Colonic mucosa (tissue), 4 donors: Measurements from ENCODE around the gene TMPRSS15. TPM values are rescaled to one million over a fixed set of nuclear protein-coding genes. Genes with fewer than 3 reads are reported as not detected.

Source experiments
- DNase-seq: peaks from one replicate; pipeline ENCODE4 v3.0.0-alpha.2; 2020
- H3K27ac ChIP-seq: fragments of 200-600 bp; one replicate; pipeline ENCODE4 v1.8.0; 2021
- H3K27me3 ChIP-seq: fragments of 200-600 bp; one replicate; pipeline ENCODE4 v1.8.0; 2021
- H3K36me3 ChIP-seq: fragments of 200-600 bp; one replicate; pipeline ENCODE4 v1.8.0; 2021
- H3K4me1 ChIP-seq: fragments of 200-600 bp; one replicate; pipeline ENCODE4 v1.8.0; 2021; ENCODE audit warnings: mild to moderate bottlenecking
- H3K4me3 ChIP-seq: fragments of 200-600 bp; one replicate; pipeline ENCODE4 v1.8.0; 2021
- H3K9ac ChIP-seq, 2 donors: one replicate each; pipeline ENCODE4 v1.7.0; 2013; ENCODE audit warnings: control low read depth in 2 of 2, low read depth in 2 of 2, low read length in 2 of 2
- H3K9me3 ChIP-seq: fragments of 200-600 bp; one replicate; pipeline ENCODE4 v1.8.0; 2021
- CTCF ChIP-seq: fragments of 200-600 bp; IDR thresholded peaks from one replicate; pipeline ENCODE4 v1.8.0; 2022; ENCODE audit warnings: antibody characterized with exemption, mild to moderate bottlenecking
- intact Hi-C: fragments of 100-400 bp; cut with DNase I; formaldehyde crosslinking; loops from one replicate; pipeline ENCODE4 v1.14.1; 2022
- total RNA-seq, 2 donors: library from RNA; stranded (reverse); fragmentation: NEBNext Ultra II Directional in 1 of 2; extraction: Animal tissue kit (Norgen Biotek cat#: 25700) in 1 of 2; gene quantifications; one replicate each; pipeline ENCODE4 v1.2.1, GENCODE V29; 2021
- donor health status: healthy.
- donor health status: DM: no; HTN: no; CAD: no.
- donor health status: DM: no; HTN: no; CAD: no.

Gene TMPRSS15
- total RNA-seq, 2 donors from 2014 or later, result not detected

- H3K4me3 ChIP-seq, result no peak overlapping the region
- DNase-seq, result no peak
- no peaks in the 10 kb centered on the region for H3K36me3 ChIP-seq
- no peaks in the 10 kb centered on the region for H3K9me3 ChIP-seq
- no peaks in the 10 kb centered on the region for H3K4me1 ChIP-seq
- H3K27me3 ChIP-seq, result no peaks in the 10 kb centered on the region
- H3K9ac ChIP-seq, result no peak overlapping the region
- H3K27ac ChIP-seq, result no peak overlapping the region
- TF ChIP-seq CTCF, result no peak
- intact Hi-C loops, result no loop called here
Observed at GRCh38 chr21:18253221-18253620, 150.4 kb downstream of the TMPRSS15 start.

DNA sequence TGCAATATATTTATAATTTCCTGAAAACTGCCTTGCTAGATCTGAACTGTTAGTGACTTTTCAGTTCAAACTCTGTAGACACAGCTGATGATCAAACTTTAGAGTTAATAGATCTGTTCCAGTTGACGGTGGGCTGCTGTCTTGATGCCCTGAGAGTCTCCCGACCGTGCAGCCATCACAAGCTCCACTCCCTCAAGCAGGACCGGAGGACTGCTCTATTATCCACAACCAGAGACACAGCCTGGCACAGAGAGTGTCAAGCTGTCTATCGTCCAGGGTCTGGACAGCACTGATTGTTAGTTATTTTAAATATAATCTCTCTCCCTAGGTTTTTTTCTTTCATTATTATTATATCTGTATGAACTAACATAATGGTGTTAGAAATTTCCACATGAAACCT lies 150.9 kb downstream of the TMPRSS15 start:
- no peaks in the 10 kb centered on the region for H3K36me3 ChIP-seq
- H3K4me1 ChIP-seq, result no peaks in the 10 kb centered on the region
- no peak overlapping the region for H3K4me3 ChIP-seq
- DNase-seq, result no peak
- no peak overlapping the region for H3K27ac ChIP-seq
- no peak for TF ChIP-seq CTCF
- H3K27me3 ChIP-seq, result no peaks in the 10 kb centered on the region
- intact Hi-C loops, result no loop called here
- no peaks in the 10 kb centered on the region for H3K9me3 ChIP-seq
- no peak overlapping the region for H3K9ac ChIP-seq

DNA sequence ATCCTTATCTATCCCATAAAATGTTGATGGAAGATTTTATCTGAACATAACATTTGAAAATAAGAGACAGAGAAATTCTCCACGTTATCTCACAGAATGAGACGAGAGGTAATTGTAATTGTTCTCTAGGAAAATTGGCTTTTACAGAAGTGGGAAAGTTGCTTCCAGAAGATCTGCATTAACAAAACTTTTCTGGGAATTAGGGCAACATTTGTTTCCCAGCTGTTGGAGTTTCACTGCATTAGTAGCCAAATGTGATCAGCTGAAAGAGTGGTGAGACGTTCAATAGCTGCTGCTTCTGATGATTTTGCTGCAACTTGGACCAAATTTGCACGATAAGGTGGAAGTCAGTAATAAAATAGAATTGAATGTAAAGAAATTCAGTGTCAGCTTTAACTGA lies 151.3 kb downstream of the TMPRSS15 start:
- H3K4me3 ChIP-seq, result no peak overlapping the region
- no peak overlapping the region for H3K27ac ChIP-seq
- H3K27me3 ChIP-seq, result no peaks in the 10 kb centered on the region
- H3K36me3 ChIP-seq, result no peaks in the 10 kb centered on the region
- no peak for TF ChIP-seq CTCF
- H3K4me1 ChIP-seq, result no peaks in the 10 kb centered on the region
- no peak for DNase-seq
- H3K9me3 ChIP-seq, result no peaks in the 10 kb centered on the region
- no peak overlapping the region for H3K9ac ChIP-seq
- intact Hi-C loops, result no loop called here

DNA sequence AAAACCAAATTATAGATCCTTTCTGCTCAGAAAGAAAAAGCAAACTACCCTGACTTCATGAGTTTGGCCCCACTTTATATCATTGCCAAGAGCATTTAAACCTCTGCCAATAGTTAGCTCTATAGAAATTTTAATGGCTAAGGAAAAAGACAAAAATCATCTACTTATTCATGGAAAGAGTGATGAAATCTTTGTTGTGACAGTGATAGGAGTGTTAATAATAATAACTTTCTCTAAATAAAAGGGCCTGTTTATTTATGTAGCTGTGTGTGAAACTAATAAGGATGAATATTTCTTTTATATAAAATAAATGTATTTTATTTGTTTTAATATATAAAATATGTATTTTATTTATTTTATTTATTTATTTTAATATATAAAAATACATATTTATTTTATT lies 152.5 kb downstream of the TMPRSS15 start:
- Histone ChIP-seq H3K36me3 (no peaks in the 10 kb centered on the region), H3K27me3 (no peaks in the 10 kb centered on the region), H3K9me3 (no peaks in the 10 kb centered on the region), H3K27ac (no peak overlapping the region), H3K9ac (no peak overlapping the region), H3K4me1 (no peaks in the 10 kb centered on the region), H3K4me3 (no peak overlapping the region)
- intact Hi-C loops, result no loop called here
- no peak for DNase-seq
- no peak for TF ChIP-seq CTCF

GRCh38 chr21:18249672-18250071 lies 153.9 kb downstream of the TMPRSS15 start:
- DNase-seq, result no peak
- Histone ChIP-seq H3K9ac (no peak overlapping the region), H3K4me1 (no peaks in the 10 kb centered on the region), H3K4me3 (no peak overlapping the region), H3K9me3 (no peaks in the 10 kb centered on the region), H3K27me3 (peaks cover 7% of the 10 kb centered on the region), H3K36me3 (no peaks in the 10 kb centered on the region), H3K27ac (no peak overlapping the region)
- intact Hi-C loops, result no loop called here
- TF ChIP-seq CTCF, result no peak

- Histone ChIP-seq H3K4me3 (no peak overlapping the region), H3K27me3 (peaks cover 7% of the 10 kb centered on the region), H3K4me1 (no peaks in the 10 kb centered on the region), H3K27ac (no peak overlapping the region), H3K9ac (no peak overlapping the region), H3K36me3 (no peaks in the 10 kb centered on the region), H3K9me3 (no peaks in the 10 kb centered on the region)
- intact Hi-C loops, result no loop called here
- TF ChIP-seq CTCF, result no peak
- no peak for DNase-seq
Observed at GRCh38 chr21:18248171-18248570, 155.4 kb downstream of the TMPRSS15 start.
